OCI-LY1 (cell line): Measurements from ENCODE around the gene CCDC33.

ENCODE experiments used
- H2AFZ ChIP-seq: fragments of 200-600 bp; sonication (generic), shearing (Covaris generic); 2 replicates; pipeline ENCODE4 v1.6.0; 2014; ENCODE audit warnings: antibody characterized with exemption, mild to moderate bottlenecking, low read length
- H3F3A ChIP-seq: fragments of 200-600 bp; sonication (generic), shearing (Covaris generic); 2 replicates; pipeline ENCODE4 v1.6.0; 2014; ENCODE audit warnings: mild to moderate bottlenecking, antibody characterized with exemption, low read length, moderate library complexity; ENCODE audit not compliant: insufficient read depth
- H3K27ac ChIP-seq: fragments of 200-600 bp; sonication (generic); 2 replicates; pipeline ENCODE4 v1.5.1; 2014; ENCODE audit warnings: low read length, mixed run types, mild to moderate bottlenecking, low read depth; ENCODE audit not compliant: poor library complexity, severe bottlenecking
- H3K27me3 ChIP-seq: fragments of 200-600 bp; sonication (generic); 2 replicates; pipeline ENCODE4 v1.6.0; 2014; ENCODE audit warnings: antibody characterized with exemption, mild to moderate bottlenecking, low read length, moderate library complexity; ENCODE audit not compliant: insufficient read depth
- H3K36me3 ChIP-seq: fragments of 200-600 bp; sonication (generic); 2 replicates; pipeline ENCODE4 v1.6.1; 2014; ENCODE audit warnings: mild to moderate bottlenecking, antibody characterized with exemption, low read length, moderate library complexity, mixed read lengths; ENCODE audit not compliant: insufficient read depth
- H3K4me1 ChIP-seq: fragments of 200-600 bp; sonication (generic); 2 replicates; pipeline ENCODE4 v1.5.1; 2014; ENCODE audit warnings: mild to moderate bottlenecking, low read length, moderate library complexity; ENCODE audit not compliant: insufficient read depth, severe bottlenecking
- H3K4me2 ChIP-seq: fragments of 200-600 bp; sonication (generic), shearing (Covaris generic); 2 replicates; pipeline ENCODE4 v1.6.1; 2014; ENCODE audit warnings: low read length
- H3K4me3 ChIP-seq: fragments of 200-600 bp; sonication (generic); 2 replicates; pipeline ENCODE4 v1.5.1; 2014; ENCODE audit warnings: low read length, low read depth, mild to moderate bottlenecking, mixed read lengths; ENCODE audit not compliant: poor library complexity, severe bottlenecking
- H3K79me2 ChIP-seq: fragments of 200-600 bp; shearing (Covaris generic); 2 replicates; pipeline ENCODE4 v1.6.1; 2016; ENCODE audit warnings: mixed run types, low read length, mixed read lengths; ENCODE audit not compliant: insufficient read depth
- H3K9ac ChIP-seq: fragments of 200-600 bp; sonication (generic), shearing (Covaris generic); 2 replicates; pipeline ENCODE4 v1.6.1; 2014; ENCODE audit warnings: mild to moderate bottlenecking, low read length, mixed read lengths
- H3K9me2 ChIP-seq: fragments of 200-600 bp; sonication (generic), shearing (Covaris generic); 2 replicates; pipeline ENCODE4 v1.6.1; 2014; ENCODE audit warnings: low read depth, mild to moderate bottlenecking, low read length, mixed read lengths
- H3K9me3 ChIP-seq: fragments of 200-600 bp; shearing (Covaris generic); 2 replicates; pipeline ENCODE4 v1.6.1; 2014; ENCODE audit warnings: low read length, mixed read lengths
- H4K20me1 ChIP-seq: fragments of 200-600 bp; sonication (generic), shearing (Covaris generic); 2 replicates; pipeline ENCODE4 v1.6.0; 2016; ENCODE audit warnings: mild to moderate bottlenecking, low read length; ENCODE audit not compliant: insufficient read depth
- CTCF ChIP-seq: fragments of 200-600 bp; sonication (generic), shearing (Covaris generic); IDR thresholded peaks from 2 replicates; pipeline ENCODE4 v1.5.1; 2017; ENCODE audit warnings: mild to moderate bottlenecking, antibody characterized with exemption, low read length, moderate library complexity, mixed read lengths
- EZH2 ChIP-seq: fragments of 200-600 bp; sonication (generic), shearing (Covaris generic); IDR thresholded peaks from 2 replicates; pipeline ENCODE4 v1.8.0; 2017; ENCODE audit warnings: borderline replicate concordance, mixed run types, mild to moderate bottlenecking, antibody characterized with exemption, low read length, moderate library complexity, mixed read lengths

CCDC33 gene

GRCh38 chr15:74312445-74313007 is 76.4 kb downstream of the CCDC33 start:
- Histone ChIP-seq H3K4me3 (no peak overlapping the region), H3K9me3 (no peaks in the 10 kb centered on the region), H3K9me2 (no peaks in the 10 kb centered on the region), H4K20me1 (no peaks in the 10 kb centered on the region), H3K27me3 (no peaks in the 10 kb centered on the region; the same call in 1 of the 2 replicates), H3K36me3 (no peaks in the 10 kb centered on the region), H2AFZ (no peak overlapping the region), H3K79me2 (no peaks in the 10 kb centered on the region), H3F3A (no peaks in the 10 kb centered on the region), H3K4me2 (no peak overlapping the region), H3K27ac (no peak overlapping the region), H3K9ac (no peak overlapping the region), H3K4me1 (no peaks in the 10 kb centered on the region)
- no peak for TF ChIP-seq CTCF
- TF ChIP-seq EZH2: no peak

- no peaks in the 10 kb centered on the region for H4K20me1 ChIP-seq
- H3K9me3 ChIP-seq: no peaks in the 10 kb centered on the region
- no peaks in the 10 kb centered on the region for H3F3A ChIP-seq
- no peak overlapping the region for H3K27ac ChIP-seq
- H3K36me3 ChIP-seq: no peaks in the 10 kb centered on the region
- H3K9me2 ChIP-seq: no peaks in the 10 kb centered on the region
- TF ChIP-seq EZH2 (no peak), CTCF (no peak)
- no peak overlapping the region for H3K4me2 ChIP-seq
- no peak overlapping the region for H3K4me3 ChIP-seq
- H3K4me1 ChIP-seq: no peaks in the 10 kb centered on the region
- no peaks in the 10 kb centered on the region for H3K79me2 ChIP-seq
- no peak overlapping the region for H3K9ac ChIP-seq
- no peak overlapping the region for H2AFZ ChIP-seq
- H3K27me3 ChIP-seq: no peaks in the 10 kb centered on the region; the same call in 1 of the 2 replicates
Observed at GRCh38 chr15:74313889-74314288, 77.8 kb downstream of the CCDC33 start.

GRCh38 chr15:74314795-74315438 is 78.8 kb downstream of the CCDC33 start:
- Histone ChIP-seq H3F3A (no peaks in the 10 kb centered on the region), H3K4me3 (no peak overlapping the region), H3K4me1 (no peaks in the 10 kb centered on the region), H3K27me3 (no peaks in the 10 kb centered on the region), H3K27ac (no peak overlapping the region), H2AFZ (no peak overlapping the region), H3K4me2 (no peak overlapping the region), H3K9me2 (no peaks in the 10 kb centered on the region), H3K79me2 (no peaks in the 10 kb centered on the region), H3K9ac (no peak overlapping the region), H4K20me1 (no peaks in the 10 kb centered on the region), H3K36me3 (no peaks in the 10 kb centered on the region), H3K9me3 (no peaks in the 10 kb centered on the region)
- TF ChIP-seq CTCF (no peak), EZH2 (no peak)
